Measurements from ENCODE around the gene AQR. TPM values are rescaled to one million over a fixed set of nuclear protein-coding genes. Genes with fewer than 3 reads are reported as not detected.

AQR gene
- total and polyA plus RNA-seq, 2 experiments from 2014 or later = 42.3 to 67.3 TPM

GRCh38 chr15:34914317-34914716 is 55.2 kb downstream of the AQR start (continued):
- TF ChIP-seq ZNF462 (CRISPR knock-in tag; IDR thresholded peaks at IDR 0.05) (no peak), POLR2AphosphoS5 (IDR thresholded peaks at IDR 0.05; ENCODE audit: low read depth) (no peak), EZH2 (IDR thresholded peaks at IDR 0.05; ENCODE audit: low read depth, unreplicated experiment) (no peak)

GRCh38 chr15:34905047-34905446 is 64.5 kb downstream of the AQR start:
- Mint-ChIP-seq H3K9me3 (no peaks in the 10 kb centered on the region), H3K36me3 (ENCODE audit: low read depth) (peaks cover 33% of the 10 kb centered on the region), H3K4me1 (no peaks in the 10 kb centered on the region), H3K27ac (no peak overlapping the region), H3K4me3 (no peak overlapping the region), H3K27me3 (ENCODE audit: insufficient read depth, low read depth, poor library complexity) (no peaks in the 10 kb centered on the region)
- Histone ChIP-seq H3K79me2 (replicated peaks; ENCODE audit: insufficient read depth) (no peaks in the 10 kb centered on the region), H3K27me3 (ENCODE audit: insufficient read depth) (no peaks in the 10 kb centered on the region), H3K27ac (ENCODE audit: low read depth) (no peak overlapping the region), H3F3A (replicated peaks; ENCODE audit: low read depth) (no peaks in the 10 kb centered on the region), H3K4me3 (no peak overlapping the region), H3K4me1 (ENCODE audit: insufficient read depth) (no peaks in the 10 kb centered on the region), H2AFZ (no peak overlapping the region), H4K20me1 (replicated peaks; ENCODE audit: insufficient read depth) (no peaks in the 10 kb centered on the region), H3K9me2 (ENCODE audit: insufficient read depth) (no peaks in the 10 kb centered on the region), H3K4me2 (no peak overlapping the region), H3K36me3 (ENCODE audit: insufficient read depth) (peaks cover 25% of the 10 kb centered on the region; the same call in 1 of the 2 replicates)
- ATAC-seq (no peak), DNase-seq (ENCODE audit: low spot score) (no peak)
- no peak for TF ChIP-seq ZNF462 (CRISPR knock-in tag; IDR thresholded peaks at IDR 0.05)
- no peak for TF ChIP-seq EZH2 (IDR thresholded peaks at IDR 0.05; ENCODE audit: low read depth, unreplicated experiment)
- no peak for TF ChIP-seq CTCF (conservative IDR thresholded peaks at IDR 0.05; ENCODE audit: low read depth in 2 of 2)
- no peak for TF ChIP-seq STAT1 (IDR thresholded peaks at IDR 0.05; ENCODE audit: unreplicated experiment)
- TF ChIP-seq ETS1 (IDR thresholded peaks at IDR 0.05) = no peak
- no peak for TF ChIP-seq POLR2AphosphoS5 (IDR thresholded peaks at IDR 0.05; ENCODE audit: low read depth)

All from GM23338 (cell line).